AG04450 (cell line): ENCODE measurements around the gene TYW1. TPM values are rescaled to one million over a fixed set of nuclear protein-coding genes. Genes with fewer than 3 reads are reported as not detected.
"Not testable (repeated sequence)": the region's sequence is repeated elsewhere in the genome, so short reads cannot be mapped to it uniquely, and the experiment has no call there.

ENCODE experiments used
- CTCF ChIA-PET: fragments of 300-600, 350-600 bp; formaldehyde crosslinking; extraction: SDS; loops from one replicate; lab custom pipeline; 2022; ENCODE audit warnings: antibody characterized with exemption, inconsistent platforms; lab: Charles Lee
- POLR2A ChIA-PET: fragments of 350-600 bp; formaldehyde crosslinking; extraction: SDS; loops from one replicate; lab custom pipeline; 2021; ENCODE audit warnings: antibody characterized with exemption, inconsistent platforms; lab: Yijun Ruan, JAX
- DNase-seq: peaks from one replicate; pipeline ENCODE4 v3.0.0-alpha.2; 2011; ENCODE audit warnings: low read depth, low spot score
- H3K27ac ChIP-seq: one replicate; pipeline ENCODE4 v1.5.1; 2012; ENCODE audit warnings: low read depth, low read length, control low read depth
- H3K27me3 ChIP-seq: one replicate; pipeline ENCODE4 v1.6.0; 2012; ENCODE audit warnings: low read length; ENCODE audit not compliant: control insufficient read depth, insufficient read depth
- H3K4me3 ChIP-seq: 2 replicates; pipeline ENCODE4 v1.5.1; 2011; ENCODE audit warnings: mild to moderate bottlenecking, low read depth, low read length, control low read depth
- H3K9me3 ChIP-seq: 2 replicates; pipeline ENCODE4 v1.5.1; 2012; ENCODE audit warnings: low read length; ENCODE audit not compliant: control insufficient read depth, insufficient read depth
- CTCF ChIP-seq: IDR thresholded peaks from 2 replicates; pipeline ENCODE4 v1.5.1; 2011; ENCODE audit warnings: low read depth, low read length, control low read depth, inconsistent platforms
- polyA plus RNA-seq: library from polyadenylated mRNA; depleted of rRNA; stranded (reverse); fragments of >200 nt; gene quantifications from 2 replicates; pipeline ENCODE4 v1.2.3, GENCODE V29; 2011

Gene TYW1
- polyA plus RNA-seq, 1 experiment = 19.5 TPM

GRCh38 chr7:67248364-67248763 lies 251.7 kb downstream of the TYW1 start:
- DNase-seq, H3K4me3 ChIP-seq, H3K27ac ChIP-seq, POLR2A ChIA-PET, CTCF ChIA-PET, H3K27me3 ChIP-seq: not testable (repeated sequence)
- H3K9me3 ChIP-seq = peaks cover 14% of the 10 kb centered on the region

GRCh38 chr7:67251986-67252558 lies 255.4 kb downstream of the TYW1 start:
- no peak overlapping the region for H3K4me3 ChIP-seq

GRCh38 chr7:67255076-67255475 lies 258.4 kb downstream of the TYW1 start:
- peaks cover 14% of the 10 kb centered on the region for H3K9me3 ChIP-seq
- POLR2A ChIA-PET, H3K4me3 ChIP-seq, DNase-seq, H3K27ac ChIP-seq, CTCF ChIA-PET, H3K27me3 ChIP-seq: not testable (repeated sequence)

More at GRCh38 chr7:67251986-67252558, 255.4 kb downstream of the TYW1 start:
- no peak overlapping the region for H3K27ac ChIP-seq
- H3K9me3 ChIP-seq = peaks cover 14% of the 10 kb centered on the region
- ChIA-PET POLR2A (no interaction called here), CTCF (no interaction called here)
- DNase-seq = no peak
- TF ChIP-seq CTCF = no peak
- H3K27me3 ChIP-seq = no peaks in the 10 kb centered on the region

GRCh38 chr7:67257779-67258178 lies 261.1 kb downstream of the TYW1 start:
- H3K27me3 ChIP-seq, CTCF ChIA-PET, H3K27ac ChIP-seq: not testable (repeated sequence)

GRCh38 chr7:67259363-67259762 lies 262.7 kb downstream of the TYW1 start:
- CTCF ChIA-PET, DNase-seq, H3K27me3 ChIP-seq, H3K9me3 ChIP-seq, H3K27ac ChIP-seq, H3K4me3 ChIP-seq, POLR2A ChIA-PET: not testable (repeated sequence)

More at GRCh38 chr7:67257779-67258178, 261.1 kb downstream of the TYW1 start:
- POLR2A ChIA-PET, DNase-seq, H3K4me3 ChIP-seq, H3K9me3 ChIP-seq: not testable (repeated sequence)

GRCh38 chr7:67260166-67260586 lies 263.5 kb downstream of the TYW1 start:
- H3K27ac ChIP-seq, H3K9me3 ChIP-seq, POLR2A ChIA-PET, DNase-seq, H3K4me3 ChIP-seq, H3K27me3 ChIP-seq, CTCF ChIA-PET: not testable (repeated sequence)

- POLR2A ChIA-PET, H3K9me3 ChIP-seq, H3K27me3 ChIP-seq, H3K4me3 ChIP-seq, CTCF ChIA-PET, DNase-seq, H3K27ac ChIP-seq: not testable (repeated sequence)
Measured at GRCh38 chr7:67264000-67264399, 267.4 kb downstream of the TYW1 start.

GRCh38 chr7:67266070-67266469 lies 269.4 kb downstream of the TYW1 start:
- CTCF ChIA-PET, H3K27ac ChIP-seq, DNase-seq, H3K27me3 ChIP-seq, H3K9me3 ChIP-seq, POLR2A ChIA-PET, H3K4me3 ChIP-seq: not testable (repeated sequence)
